WTC11 (cell line): ENCODE results near the gene LPP. TPM values are rescaled to one million over a fixed set of nuclear protein-coding genes. Genes with fewer than 3 reads are reported as not detected.

Experiments
- ATAC-seq: fragments of 200-7000 bp; cut with Tn5 transposase; 2 replicates; pipeline ENCODE4 v1.10.0; 2021; ENCODE audit warnings: mild to moderate bottlenecking, moderate library complexity
- CTCF ChIA-PET: fragments of 300-600 bp; sonication (Branson Sonifier 250); formaldehyde crosslinking; loops from one replicate; lab custom pipeline; 2021; ENCODE audit warnings: antibody characterized with exemption; lab: Charles Lee
- POLR2A ChIA-PET: fragments of 350-600 bp; sonication (Branson Sonifier 250); formaldehyde crosslinking; loops from one replicate; lab custom pipeline; 2021; ENCODE audit warnings: antibody characterized with exemption; lab: Charles Lee
- DNase-seq: peaks from one replicate; pipeline ENCODE4 v3.0.0; 2021; ENCODE audit warnings: low spot score
- H3K27ac Mint-ChIP-seq: 2 replicates; pipeline ENCODE4 v1.8.0; 2021; ENCODE audit warnings: mixed read lengths
- H3K27me3 Mint-ChIP-seq: 2 replicates; pipeline ENCODE4 v1.8.0; 2021; ENCODE audit warnings: low read depth, mild to moderate bottlenecking, moderate library complexity, mixed read lengths
- H3K36me3 Mint-ChIP-seq: 2 replicates; pipeline ENCODE4 v1.8.0; 2021; ENCODE audit warnings: mixed read lengths
- H3K4me1 Mint-ChIP-seq: 2 replicates; pipeline ENCODE4 v1.8.0; 2022; ENCODE audit warnings: mixed read lengths
- H3K4me3 Mint-ChIP-seq: 2 replicates; pipeline ENCODE4 v1.8.0; 2021; ENCODE audit warnings: mild to moderate bottlenecking, moderate library complexity, mixed read lengths
- H3K9me3 Mint-ChIP-seq: 2 replicates; pipeline ENCODE4 v1.8.0; 2021; ENCODE audit warnings: mixed read lengths
- ATF2 ChIP-seq: sonication (generic); formaldehyde crosslinking; IDR thresholded peaks from 2 replicates; pipeline ENCODE4 v1.8.1; 2022; ENCODE audit warnings: low read depth, missing genetic modification reagents, borderline replicate concordance
- ATF3 ChIP-seq: sonication (generic); formaldehyde crosslinking; conservative IDR thresholded peaks from 2 replicates; pipeline ENCODE4 v1.8.1; 2022; ENCODE audit warnings: mild to moderate bottlenecking, missing genetic modification reagents
- CBFB ChIP-seq: sonication (generic); formaldehyde crosslinking; IDR thresholded peaks from 2 replicates; pipeline ENCODE4 v1.8.1; 2022; ENCODE audit warnings: mild to moderate bottlenecking, low read depth, missing genetic modification reagents
- E2F1 ChIP-seq: sonication (generic); formaldehyde crosslinking; IDR thresholded peaks from 2 replicates; pipeline ENCODE4 v1.8.0; 2022; ENCODE audit warnings: mild to moderate bottlenecking, missing genetic modification reagents
- ERG ChIP-seq: fragments of 250-450 bp; sonication (Bioruptor Pico); IDR thresholded peaks from 2 replicates; pipeline ENCODE4 v1.8.0; 2021; ENCODE audit warnings: mild to moderate bottlenecking
- KAT7 ChIP-seq: sonication (generic); formaldehyde crosslinking; IDR thresholded peaks from 2 replicates; pipeline ENCODE4 v1.8.1; 2023; ENCODE audit warnings: missing genetic modification reagents, mild to moderate bottlenecking, borderline replicate concordance
- NFATC4 ChIP-seq: fragments of 250-450 bp; sonication (Bioruptor Pico); IDR thresholded peaks from 2 replicates; pipeline ENCODE4 v1.9.0; 2021; ENCODE audit warnings: mild to moderate bottlenecking
- NR1H2 ChIP-seq: sonication (generic); formaldehyde crosslinking; IDR thresholded peaks from 2 replicates; pipeline ENCODE4 v1.9.0; 2021; ENCODE audit warnings: mild to moderate bottlenecking, moderate library complexity, missing genetic modification reagents
- OVOL2 ChIP-seq: fragments of 250-450 bp; sonication (Bioruptor Pico); IDR thresholded peaks from 2 replicates; pipeline ENCODE4 v1.9.0; 2021; ENCODE audit warnings: mild to moderate bottlenecking, borderline replicate concordance
- PRDM15 ChIP-seq: sonication (generic); formaldehyde crosslinking; IDR thresholded peaks from 2 replicates; pipeline ENCODE4 v1.8.0; 2022; ENCODE audit warnings: missing genetic modification reagents
- TCF7 ChIP-seq: sonication (generic); formaldehyde crosslinking; IDR thresholded peaks from 2 replicates; pipeline ENCODE4 v1.8.0; 2022; ENCODE audit warnings: mild to moderate bottlenecking, low read depth, missing genetic modification reagents, moderate library complexity
- USF2 ChIP-seq: sonication (generic); formaldehyde crosslinking; IDR thresholded peaks from 2 replicates; pipeline ENCODE4 v1.8.1; 2023; ENCODE audit warnings: mild to moderate bottlenecking, missing genetic modification reagents, moderate library complexity
- ZBTB21 ChIP-seq: sonication (generic); formaldehyde crosslinking; IDR thresholded peaks from 2 replicates; pipeline ENCODE4 v1.8.1; 2023; ENCODE audit warnings: mild to moderate bottlenecking, missing genetic modification reagents, borderline replicate concordance
- ZNF281 ChIP-seq: sonication (generic); formaldehyde crosslinking; IDR thresholded peaks from 2 replicates; pipeline ENCODE4 v1.8.0; 2023; ENCODE audit warnings: mild to moderate bottlenecking, missing genetic modification reagents
- ZNF396 ChIP-seq: fragments of 250-450 bp; sonication (Bioruptor Pico); IDR thresholded peaks from 2 replicates; pipeline ENCODE4 v1.8.0; 2021; ENCODE audit warnings: mild to moderate bottlenecking, moderate library complexity, borderline replicate concordance
- total RNA-seq: library from RNA; stranded (reverse); gene quantifications from 3 replicates; pipeline ENCODE4 v1.2.3, GENCODE V29; 2021

Gene LPP
- total RNA-seq, 1 experiment from 2014 or later, result 49.6 TPM

- Mint-ChIP-seq H3K27me3 (no peaks in the 10 kb centered on the region; the same call in 1 of the 2 replicates), H3K4me1 (peaks cover 3% of the 10 kb centered on the region; the same call in 1 of the 2 replicates), H3K36me3 (peaks cover 36% of the 10 kb centered on the region), H3K4me3 (no peak overlapping the region), H3K9me3 (peaks cover 41% of the 10 kb centered on the region), H3K27ac (no peak overlapping the region)
- no peak for ATAC-seq
- no peak for DNase-seq
- CTCF ChIA-PET, result no interaction called here
- TF ChIP-seq TCF7 (CRISPR knock-in tag) (no peak), KAT7 (CRISPR knock-in tag) (no peak), CBFB (no peak), ZBTB21 (CRISPR knock-in tag) (no peak), ATF3 (CRISPR knock-in tag) (no peak), PRDM15 (no peak), ATF2 (CRISPR knock-in tag) (no peak), NFATC4 (CRISPR knock-in tag) (no peak), E2F1 (CRISPR knock-in tag) (no peak), ERG (no peak), OVOL2 (CRISPR knock-in tag) (no peak), ZNF281 (no peak), USF2 (no peak), ZNF396 (CRISPR knock-in tag) (no peak), NR1H2 (CRISPR knock-in tag) (no peak)
- TF ChIP-seq, all 79 proteins: peak for 0
- POLR2A ChIA-PET, result no interaction called here
These were observed 224.8 kb downstream of the LPP start for GRCh38 chr3:188378786-188379185.
